H1 (cell line): ENCODE data around the gene TIAM2. TPM values are rescaled to one million over a fixed set of nuclear protein-coding genes. Genes with fewer than 3 reads are reported as not detected.

Experiments
- ASH2L ChIP-seq: fragments of 200-600, 300-600 bp; sonication (generic); IDR thresholded peaks from one replicate; pipeline ENCODE4 v1.7.1; 2017; ENCODE audit warnings: low read length
- BCL11A ChIP-seq, 2 experiments: IDR thresholded peaks; one replicate each; pipeline ENCODE4 v1.6.1; 2011; ENCODE audit warnings: low read depth in 2 of 2, low read length in 2 of 2, mild to moderate bottlenecking in 2 of 2
- CBX5 ChIP-seq: fragments of 300-800, 300-1000 bp; sonication (generic); IDR thresholded peaks from 2 replicates; pipeline ENCODE4 v1.7.1; 2016; ENCODE audit warnings: antibody characterized with exemption, low read length, low read depth
- CTBP2 ChIP-seq: IDR thresholded peaks from 2 replicates; pipeline ENCODE4 v1.7.0; 2011; ENCODE audit warnings: borderline replicate concordance, mild to moderate bottlenecking, moderate library complexity, mixed read lengths, low read length; ENCODE audit not compliant: insufficient read depth, insufficient read length
- EP300 ChIP-seq, 2 experiments: IDR thresholded peaks; 1 replicate in 1 of 2; 2 replicates in 1 of 2; pipeline ENCODE4 v1.6.1; 2011 to 2012; ENCODE audit warnings: low read depth in 2 of 2, low read length in 2 of 2, mild to moderate bottlenecking in 2 of 2, borderline replicate concordance in 1 of 2, inconsistent platforms in 1 of 2, moderate library complexity in 1 of 2
- GABPA ChIP-seq: IDR thresholded peaks from 2 replicates; pipeline ENCODE4 v1.6.1; 2011; ENCODE audit warnings: mild to moderate bottlenecking, low read length, moderate library complexity, borderline replicate concordance; ENCODE audit not compliant: insufficient read depth
- HDAC2 ChIP-seq, 2 experiments: fragments of 300-600 bp in 1 of 2; sonication (generic) in 1 of 2; IDR thresholded peaks; 2 replicates each; pipeline ENCODE4 v1.6.1; 2011 to 2012; ENCODE audit warnings: low read depth in 2 of 2, low read length in 2 of 2, mild to moderate bottlenecking in 2 of 2, moderate library complexity in 2 of 2, borderline replicate concordance in 1 of 2, inconsistent platforms in 1 of 2
- KDM1A ChIP-seq: fragments of 200-600, 300-600 bp; sonication (generic); IDR thresholded peaks from 2 replicates; pipeline ENCODE4 v1.7.1; 2016; ENCODE audit warnings: mild to moderate bottlenecking, low read length, borderline replicate concordance
- KDM5A ChIP-seq: fragments of 200-600 bp; IDR thresholded peaks from 2 replicates; pipeline ENCODE4 v1.7.1; 2012; ENCODE audit warnings: mild to moderate bottlenecking, low read length, inconsistent platforms, mixed read lengths
- MAFK ChIP-seq: IDR thresholded peaks from 2 replicates; pipeline ENCODE4 v1.6.1; 2012; ENCODE audit warnings: low read depth, mild to moderate bottlenecking, improper control_type of control experiment, low read length
- NANOG ChIP-seq: IDR thresholded peaks from 2 replicates; pipeline ENCODE4 v1.6.1; 2011; ENCODE audit warnings: low read length, low read depth, mild to moderate bottlenecking, inconsistent platforms; ENCODE audit not compliant: insufficient read depth, poor library complexity, severe bottlenecking
- PHF8 ChIP-seq: fragments of 200-600 bp; sonication (generic); conservative IDR thresholded peaks from 2 replicates; pipeline ENCODE4 v1.7.1; 2012; ENCODE audit warnings: low read depth, mild to moderate bottlenecking, inconsistent platforms, low read length, moderate library complexity
- POLR2A ChIP-seq, 2 experiments: IDR thresholded peaks; 1 replicate in 1 of 2; 2 replicates in 1 of 2; pipeline ENCODE4 v1.6.1; 2011; ENCODE audit warnings: low read depth in 2 of 2, low read length in 2 of 2, mild to moderate bottlenecking in 2 of 2; ENCODE audit errors: control extremely low read depth in 1 of 2
- SAP30 ChIP-seq: fragments of 300-600 bp; sonication (generic); IDR thresholded peaks from 2 replicates; pipeline ENCODE4 v1.7.1; 2012; ENCODE audit warnings: low read length, moderate library complexity, mild to moderate bottlenecking, inconsistent platforms; ENCODE audit not compliant: insufficient read depth, insufficient replicate concordance
- SIN3A ChIP-seq, 2 experiments: IDR thresholded peaks in 1 of 2; conservative IDR thresholded peaks in 1 of 2; 2 replicates each; pipeline ENCODE4 v1.6.1; 2011 to 2012; ENCODE audit warnings: low read length in 2 of 2, improper control_type of control experiment in 1 of 2, low read depth in 1 of 2, mild to moderate bottlenecking in 1 of 2
- SIX5 ChIP-seq: IDR thresholded peaks from 2 replicates; pipeline ENCODE4 v1.6.1; 2011; ENCODE audit warnings: mild to moderate bottlenecking, low read depth, low read length
- SP1 ChIP-seq: IDR thresholded peaks from 2 replicates; pipeline ENCODE4 v1.6.1; 2011; ENCODE audit warnings: low read depth, low read length
- TAF1 ChIP-seq: IDR thresholded peaks from 2 replicates; pipeline ENCODE4 v1.6.1; 2011; ENCODE audit warnings: mild to moderate bottlenecking, low read depth, low read length
- TBP ChIP-seq: IDR thresholded peaks from 2 replicates; pipeline ENCODE4 v1.6.1; 2011; ENCODE audit warnings: low read depth, low read length, improper control_type of control experiment
- TEAD4 ChIP-seq: IDR thresholded peaks from 2 replicates; pipeline ENCODE4 v1.6.1; 2012; ENCODE audit warnings: low read depth, low read length, inconsistent platforms, mixed read lengths
- USF2 ChIP-seq: IDR thresholded peaks from 2 replicates; pipeline ENCODE4 v1.6.1; 2011; ENCODE audit warnings: low read length, improper control_type of control experiment
- YY1 ChIP-seq: IDR thresholded peaks from 2 replicates; pipeline ENCODE4 v1.6.1; 2011; ENCODE audit warnings: low read depth, mild to moderate bottlenecking, low read length
- ZNF274 ChIP-seq: IDR thresholded peaks from 2 replicates; pipeline ENCODE4 v1.7.0; 2012; ENCODE audit warnings: low read length, borderline replicate concordance; ENCODE audit errors: extremely low read depth
- polyA plus RNA-seq, 7 experiments: library from polyadenylated mRNA; depleted of rRNA in 3 of 7; stranded (reverse) in 5 of 7; unstranded in 2 of 7; fragments of >200 nt in 5 of 7; fragments of 200-250 nt in 2 of 7; gene quantifications; 1 replicate in 5 of 7; 2 replicates in 1 of 7; 4 replicates in 1 of 7; pipeline versions ENCODE4 v1.2.1 to v1.2.3, GENCODE V29; 2011 to 2013; ENCODE audit warnings: missing spikeins in 2 of 7, mixed read lengths in 2 of 7
- total RNA-seq: library from RNA; stranded (reverse); fragmentation: NEBNext Ultra II Directional; extraction: Animal tissue kit (Norgen Biotek cat#: 25700); gene quantifications from 2 replicates; pipeline ENCODE4 v1.2.1, GENCODE V29; 2021
- TF ChIP-seq, protein P1 (sequence below): IDR thresholded peaks from 2 replicates; pipeline ENCODE4 v1.6.1; 2012; ENCODE audit warnings: inconsistent platforms

Gene TIAM2
- total and polyA plus RNA-seq, 2 of the 8 experiments (the other 6 are each of a cell fraction or from before 2014, with no cell fraction given), result 7.4 to 23.9 TPM

GRCh38 chr6:155120034-155120433 is 124.9 kb downstream of the TIAM2 start (continued):
- TF ChIP-seq MAFK (no peak), USF2 (no peak), SP1 (peak; percentile 78), SAP30 (no peak), ASH2L (peak; percentile 58), POLR2A (IDR thresholded peaks at IDR 0.05; ENCODE audit: control extremely low read depth in 1 of 2, low read depth in 2 of 2, low read length in 2 of 2) (no peak), ZNF274 (no peak), TEAD4 (peak; percentile 97), PHF8 (no peak), YY1 (peak; percentile 67; the same call in 1 of the 2 replicates), EP300 (IDR thresholded peaks at IDR 0.05; ENCODE audit: borderline replicate concordance in 1 of 2, low read depth in 2 of 2, low read length in 2 of 2) (peak in 1 of 2 experiments; percentile 96; a peak in 1 of 3 replicates), HDAC2 (IDR thresholded peaks at IDR 0.05; ENCODE audit: borderline replicate concordance in 1 of 2, low read depth in 2 of 2, low read length in 2 of 2) (peak; percentile 87 to 89; a peak in 2 of 4 replicates), SIX5 (no peak), KDM1A (no peak), CTBP2 (peak; percentile 36), CBX5 (no peak), KDM5A (no peak), BCL11A (IDR thresholded peaks at IDR 0.05; ENCODE audit: low read depth in 2 of 2, low read length in 2 of 2) (no peak), TBP (no peak), NANOG (peak; percentile 95), SIN3A (conservative IDR thresholded peaks at IDR 0.05 in 1 of 2, IDR thresholded peaks at IDR 0.05 in 1 of 2; ENCODE audit: low read depth in 1 of 2, low read length in 2 of 2) (no peak), GABPA (no peak), TAF1 (no peak)
- TF ChIP-seq, protein P1, sequence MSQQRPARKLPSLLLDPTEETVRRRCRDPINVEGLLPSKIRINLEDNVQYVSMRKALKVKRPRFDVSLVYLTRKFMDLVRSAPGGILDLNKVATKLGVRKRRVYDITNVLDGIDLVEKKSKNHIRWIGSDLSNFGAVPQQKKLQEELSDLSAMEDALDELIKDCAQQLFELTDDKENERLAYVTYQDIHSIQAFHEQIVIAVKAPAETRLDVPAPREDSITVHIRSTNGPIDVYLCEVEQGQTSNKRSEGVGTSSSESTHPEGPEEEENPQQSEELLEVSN, result peak; percentile 30; the same call in 1 of the 2 replicates
